Upper lobe of left lung (tissue), 6 donors: Measurements from ENCODE around the gene PHOSPHO2. TPM values are rescaled to one million over a fixed set of nuclear protein-coding genes. Genes with fewer than 3 reads are reported as not detected.

Source experiments
- ATAC-seq, 2 donors: fragments of 200-7000 bp; cut with Tn5 transposase; one replicate each; pipeline ENCODE4 v1.9.1; 2022; ENCODE audit warnings: mild to moderate bottlenecking in 2 of 2, moderate library complexity in 2 of 2; ENCODE audit not compliant: low FRiP score in 2 of 2
- DNase-seq, 2 donors: peaks; one replicate each; pipeline ENCODE4 v3.0.0-alpha.2; 2019 to 2020
- H3K27ac ChIP-seq, 4 donors: fragments of 200-600 bp; sonication (generic); one replicate each; pipeline ENCODE4 v1.5.1; 2016 to 2019
- H3K27me3 ChIP-seq, 4 donors: fragments of 200-600 bp; sonication (generic); one replicate each; pipeline ENCODE4 v1.5.1; 2017 to 2019
- H3K36me3 ChIP-seq, 4 donors: fragments of 200-600 bp; sonication (generic); one replicate each; pipeline ENCODE4 v1.5.1; 2016 to 2019
- H3K4me1 ChIP-seq, 4 donors: fragments of 200-600 bp; sonication (generic); one replicate each; pipeline ENCODE4 v1.5.1; 2018 to 2019
- H3K4me3 ChIP-seq, 4 donors: fragments of 200-600 bp; sonication (generic); one replicate each; pipeline ENCODE4 v1.5.1; 2017 to 2019; ENCODE audit warnings: mild to moderate bottlenecking in 2 of 4, moderate library complexity in 1 of 4
- H3K9me3 ChIP-seq, 4 donors: fragments of 200-600 bp; sonication (generic); one replicate each; pipeline ENCODE4 v1.5.1; 2018 to 2019
- EP300 ChIP-seq, 4 donors: sonication (generic); formaldehyde crosslinking; IDR thresholded peaks; one replicate each; pipeline ENCODE4 v1.5.1; 2017; ENCODE audit warnings: antibody characterized with exemption in 4 of 4, control low read depth in 2 of 4
- POLR2A ChIP-seq, 4 donors: fragments of 450-650 bp; IDR thresholded peaks; one replicate each; pipeline ENCODE4 v1.5.1; 2016 to 2017; ENCODE audit warnings: antibody characterized with exemption in 4 of 4, mild to moderate bottlenecking in 2 of 4
- POLR2AphosphoS5 ChIP-seq, 2 donors: sonication (generic); formaldehyde crosslinking; IDR thresholded peaks; one replicate each; pipeline ENCODE4 v1.5.1; 2017; ENCODE audit warnings: antibody characterized with exemption in 2 of 2
- WGBS, 2 donors: methylation state at CpG; one replicate each; pipeline ENCODE4 v1.1.5; 2017 to 2018; 5-methylcytosine and 5-hydroxymethylcytosine counted together
- total RNA-seq, 6 donors: library from RNA; depleted of rRNA in 4 of 6; stranded (reverse); fragments of >200 nt in 4 of 6; gene quantifications; one replicate each; pipeline versions ENCODE4 v1.1.0 to v1.2.1, GENCODE V29; 2016 to 2021
- TF ChIP-seq, protein P1 (sequence below), 6 experiments: fragments of 450-650 bp in 4 of 6; fragments of 200-600 bp in 2 of 6; sonication (generic) in 2 of 6; IDR thresholded peaks; one replicate each; pipeline ENCODE4 v1.5.1; 2016 to 2019; ENCODE audit warnings: antibody characterized with exemption in 6 of 6
- donor health status: DM: no; HTN: no; CAD: no; lungs with moderate emphysema.
- donor health status: DM: no; HTN: yes; CAD: no; lungs with severe emphysema.

PHOSPHO2 gene
- total RNA-seq, 6 donors from 2014 or later: 3.7 to 29.3 (median 5.3) TPM

DNA sequence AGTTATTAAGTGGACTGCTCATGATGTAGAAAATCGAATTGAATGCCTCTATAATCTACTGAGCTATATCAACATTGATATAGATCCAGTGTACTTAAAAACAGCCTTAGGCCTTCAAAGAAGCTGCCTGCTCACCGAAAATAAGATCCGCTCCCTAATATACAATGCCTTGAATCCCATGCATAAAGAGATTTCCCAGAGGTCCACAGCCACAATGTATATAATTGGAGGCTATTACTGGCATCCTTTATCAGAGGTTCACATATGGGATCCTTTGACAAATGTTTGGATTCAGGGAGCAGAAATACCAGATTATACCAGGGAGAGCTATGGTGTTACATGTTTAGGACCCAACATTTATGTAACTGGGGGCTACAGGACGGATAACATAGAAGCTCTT lies 41.4 kb downstream of the PHOSPHO2 start:
- H3K36me3 ChIP-seq: no peaks in the 10 kb centered on the region
- WGBS, 2 donors: 88 to 95% methylated on average over 4 of the region's 4 CpGs
- ATAC-seq (no peak), DNase-seq (no peak)
- no peak for TF ChIP-seq POLR2AphosphoS5 (IDR thresholded peaks at IDR 0.05)
- no peak for TF ChIP-seq EP300 (IDR thresholded peaks at IDR 0.05)
- no peak for TF ChIP-seq POLR2A (IDR thresholded peaks at IDR 0.05)
- TF ChIP-seq, protein P1, sequence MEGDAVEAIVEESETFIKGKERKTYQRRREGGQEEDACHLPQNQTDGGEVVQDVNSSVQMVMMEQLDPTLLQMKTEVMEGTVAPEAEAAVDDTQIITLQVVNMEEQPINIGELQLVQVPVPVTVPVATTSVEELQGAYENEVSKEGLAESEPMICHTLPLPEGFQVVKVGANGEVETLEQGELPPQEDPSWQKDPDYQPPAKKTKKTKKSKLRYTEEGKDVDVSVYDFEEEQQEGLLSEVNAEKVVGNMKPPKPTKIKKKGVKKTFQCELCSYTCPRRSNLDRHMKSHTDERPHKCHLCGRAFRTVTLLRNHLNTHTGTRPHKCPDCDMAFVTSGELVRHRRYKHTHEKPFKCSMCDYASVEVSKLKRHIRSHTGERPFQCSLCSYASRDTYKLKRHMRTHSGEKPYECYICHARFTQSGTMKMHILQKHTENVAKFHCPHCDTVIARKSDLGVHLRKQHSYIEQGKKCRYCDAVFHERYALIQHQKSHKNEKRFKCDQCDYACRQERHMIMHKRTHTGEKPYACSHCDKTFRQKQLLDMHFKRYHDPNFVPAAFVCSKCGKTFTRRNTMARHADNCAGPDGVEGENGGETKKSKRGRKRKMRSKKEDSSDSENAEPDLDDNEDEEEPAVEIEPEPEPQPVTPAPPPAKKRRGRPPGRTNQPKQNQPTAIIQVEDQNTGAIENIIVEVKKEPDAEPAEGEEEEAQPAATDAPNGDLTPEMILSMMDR (IDR thresholded peaks at IDR 0.05): no peak
- peak overlapping the region in 2 of 4 donors; percentile 11 to 85 for H3K4me3 ChIP-seq
- H3K9me3 ChIP-seq: no peaks in the 10 kb centered on the region
- no peaks in the 10 kb centered on the region for H3K27me3 ChIP-seq
- peaks cover 4 to 15% (median 8%) of the 10 kb centered on the region in 4 donors for H3K4me1 ChIP-seq
- peak overlapping the region in 1 of 4 donors; percentile 4 for H3K27ac ChIP-seq

DNA sequence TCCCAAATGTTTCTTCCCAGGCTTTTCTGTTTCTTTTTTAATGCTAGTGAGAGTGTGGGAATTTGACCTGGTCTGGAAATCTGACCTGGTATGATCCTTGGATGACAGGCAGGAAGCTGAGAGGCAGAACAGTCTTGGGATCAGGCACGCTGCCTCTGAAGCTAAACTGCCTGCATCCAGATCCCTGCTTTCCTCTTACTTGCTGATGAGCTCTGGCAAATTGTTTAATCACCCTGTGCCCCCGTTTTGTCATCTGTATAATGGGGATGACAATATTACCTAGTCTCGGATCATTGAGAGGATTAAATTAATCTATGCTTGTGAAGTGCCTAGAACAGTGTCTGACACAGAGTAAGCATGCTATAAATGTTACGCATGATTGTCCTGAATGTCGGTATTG lies 42.6 kb downstream of the PHOSPHO2 start:
- no peak overlapping the region for H3K27ac ChIP-seq
- WGBS, 2 donors: 89 to 90% methylated on average over 5 of the region's 5 CpGs
- H3K27me3 ChIP-seq: no peaks in the 10 kb centered on the region
- no peaks in the 10 kb centered on the region for H3K36me3 ChIP-seq
- peak overlapping the region in 2 of 4 donors; percentile 5 to 85 for H3K4me3 ChIP-seq
- ATAC-seq (no peak), DNase-seq (no peak)
- H3K9me3 ChIP-seq: no peaks in the 10 kb centered on the region
- peaks cover 4 to 15% (median 8%) of the 10 kb centered on the region in 4 donors for H3K4me1 ChIP-seq
- TF ChIP-seq POLR2A (IDR thresholded peaks at IDR 0.05) (no peak), EP300 (IDR thresholded peaks at IDR 0.05) (no peak), POLR2AphosphoS5 (IDR thresholded peaks at IDR 0.05) (no peak)
- TF ChIP-seq, protein P1 (IDR thresholded peaks at IDR 0.05): no peak

DNA sequence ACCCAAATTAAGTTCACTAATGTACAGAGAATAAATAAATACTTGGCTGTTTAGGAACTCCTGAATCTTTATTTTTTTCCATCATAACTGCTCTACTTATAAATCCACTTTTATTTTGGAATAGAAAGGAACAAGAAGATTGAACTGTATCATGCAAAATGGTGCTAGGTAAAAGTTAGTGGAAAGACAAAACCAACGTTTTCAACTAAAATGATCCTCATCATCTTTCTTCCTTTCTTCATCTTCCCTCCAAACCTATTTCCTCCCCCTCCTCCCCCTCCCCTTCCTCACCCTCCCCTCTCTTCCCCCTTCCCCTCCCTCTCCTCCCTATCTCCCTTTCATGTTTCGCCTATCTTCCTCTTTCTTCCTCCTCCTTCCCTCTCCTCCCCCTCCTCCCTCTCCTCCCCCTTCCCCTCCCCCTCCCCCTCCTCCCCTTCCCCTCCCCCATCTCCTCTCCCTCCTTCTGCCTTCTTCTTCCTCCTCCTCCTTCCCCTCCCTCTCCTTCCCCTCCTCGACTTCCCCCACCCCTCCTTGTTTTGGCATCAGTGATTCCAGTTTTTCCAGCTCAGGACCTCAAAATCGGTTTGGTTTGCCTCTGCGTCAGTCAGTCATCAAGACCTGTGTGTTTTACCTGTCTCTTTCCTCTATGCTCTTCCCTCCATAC lies 44.4 kb downstream of the PHOSPHO2 start:
- no peak for ATAC-seq
- TF ChIP-seq POLR2A (IDR thresholded peaks at IDR 0.05) (no peak), POLR2AphosphoS5 (IDR thresholded peaks at IDR 0.05) (no peak), EP300 (IDR thresholded peaks at IDR 0.05) (no peak)
- TF ChIP-seq, protein P1 (IDR thresholded peaks at IDR 0.05): no peak
- H3K27ac ChIP-seq: no peak overlapping the region

DNA sequence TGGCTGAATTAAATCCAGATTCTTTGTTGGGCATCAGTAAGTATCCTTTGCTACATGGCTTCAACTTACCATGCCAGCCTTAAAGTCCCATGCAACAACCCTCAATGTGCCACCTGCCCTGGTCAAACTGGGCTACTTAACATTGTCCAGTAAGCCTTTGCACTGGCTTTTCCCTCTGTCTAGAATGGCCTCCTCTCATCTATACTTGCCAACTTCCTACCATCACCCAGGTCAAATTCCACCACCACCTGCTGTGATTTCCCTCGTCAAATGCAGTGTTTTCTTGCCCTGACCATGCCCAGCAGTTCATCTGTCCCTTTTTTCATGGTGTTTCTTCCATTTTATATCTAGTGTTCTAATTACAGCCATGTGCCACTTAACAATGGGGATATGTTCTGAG lies 45.1 kb downstream of the PHOSPHO2 start:
- Histone ChIP-seq H3K4me3 (no peak overlapping the region), H3K4me1 (peaks cover 0 to 6% (median 4%) of the 10 kb centered on the region in 4 donors), H3K27me3 (no peaks in the 10 kb centered on the region), H3K36me3 (no peaks in the 10 kb centered on the region), H3K9me3 (no peaks in the 10 kb centered on the region), H3K27ac (no peak overlapping the region)
- TF ChIP-seq EP300 (IDR thresholded peaks at IDR 0.05) (no peak), POLR2A (IDR thresholded peaks at IDR 0.05) (no peak), POLR2AphosphoS5 (IDR thresholded peaks at IDR 0.05) (no peak)
- TF ChIP-seq, protein P1 (IDR thresholded peaks at IDR 0.05): no peak
- ATAC-seq (no peak), DNase-seq (no peak)
- 86 to 94% methylated on average over 1 of the region's 1 CpG for WGBS, 2 donors

More for the DNA sequence above, 44.4 kb downstream of the PHOSPHO2 start:
- Histone ChIP-seq H3K36me3 (no peaks in the 10 kb centered on the region), H3K9me3 (no peaks in the 10 kb centered on the region), H3K27me3 (no peaks in the 10 kb centered on the region), H3K4me3 (no peak overlapping the region), H3K4me1 (peaks cover 0 to 8% (median 5%) of the 10 kb centered on the region in 4 donors)
- WGBS, 2 donors: 33 to 55% methylated on average over 3 to 4 of the region's 5 CpGs
- DNase-seq: no peak

DNA sequence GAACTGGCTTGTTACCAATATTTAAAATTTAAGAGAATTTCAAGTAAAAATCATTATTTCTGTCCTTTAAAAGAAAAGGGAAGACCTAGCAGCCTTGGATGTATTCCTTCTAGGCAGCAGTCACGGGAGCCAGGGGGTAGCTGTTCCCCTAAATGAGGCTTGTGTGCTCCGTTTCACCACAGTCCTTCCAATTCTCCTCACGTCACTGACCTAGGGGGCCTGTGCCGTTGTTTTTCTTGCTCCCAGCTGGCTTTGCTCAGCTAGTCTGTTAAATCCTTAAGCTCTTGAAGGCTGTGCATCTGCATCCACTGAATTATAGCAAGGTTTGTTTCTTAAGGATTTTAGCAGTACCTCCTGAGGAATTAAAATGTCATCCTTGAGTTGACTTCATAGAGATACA lies 49.3 kb downstream of the PHOSPHO2 start:
- Histone ChIP-seq H3K27me3 (no peaks in the 10 kb centered on the region), H3K27ac (no peak overlapping the region), H3K4me1 (no peaks in the 10 kb centered on the region), H3K4me3 (no peak overlapping the region), H3K9me3 (no peaks in the 10 kb centered on the region), H3K36me3 (no peaks in the 10 kb centered on the region)
- TF ChIP-seq, protein P1 (IDR thresholded peaks at IDR 0.05): no peak
- TF ChIP-seq POLR2AphosphoS5 (IDR thresholded peaks at IDR 0.05): no peak
- no peak for TF ChIP-seq POLR2A (IDR thresholded peaks at IDR 0.05)
- DNase-seq (no peak), ATAC-seq (no peak)
- 73 to 87% methylated on average over 4 of the region's 4 CpGs for WGBS, 2 donors
